Neural progenitor cell (in vitro differentiated cells): ENCODE results near the gene ZNF823. TPM values are rescaled to one million over a fixed set of nuclear protein-coding genes. Genes with fewer than 3 reads are reported as not detected.

Experiments used
- DNase-seq: peaks from one replicate; pipeline ENCODE4 v3.0.0-alpha.2; 2016; ENCODE audit warnings: low spot score
- H2AFZ ChIP-seq: fragments of 200-600 bp; sonication (generic); replicated peaks from 2 replicates; pipeline ENCODE4 v1.6.1; 2016; ENCODE audit warnings: antibody characterized with exemption
- H3F3A ChIP-seq: fragments of 200-600 bp; sonication (generic); 2 replicates; pipeline ENCODE4 v1.6.1; 2016; ENCODE audit warnings: antibody characterized with exemption, low read depth
- H3K27ac ChIP-seq: fragments of 200-600 bp; sonication (generic); 2 replicates; pipeline ENCODE4 v1.5.1; 2016; ENCODE audit warnings: mild to moderate bottlenecking
- H3K27me3 ChIP-seq: fragments of 200-600 bp; sonication (generic); 2 replicates; pipeline ENCODE4 v1.6.1; 2016; ENCODE audit warnings: mild to moderate bottlenecking, moderate library complexity
- H3K36me3 ChIP-seq: fragments of 200-600 bp; sonication (generic); 2 replicates; pipeline ENCODE4 v1.5.1; 2016
- H3K4me1 ChIP-seq: fragments of 200-600 bp; sonication (generic); 2 replicates; pipeline ENCODE4 v1.6.1; 2016; ENCODE audit warnings: mixed run types
- H3K4me2 ChIP-seq: fragments of 200-600 bp; sonication (generic); 2 replicates; pipeline ENCODE4 v1.6.1; 2016
- H3K4me3 ChIP-seq: fragments of 200-600 bp; sonication (generic); 2 replicates; pipeline ENCODE4 v1.5.1; 2016
- H3K79me2 ChIP-seq: fragments of 200-600 bp; sonication (generic); 2 replicates; pipeline ENCODE4 v1.6.1; 2016; ENCODE audit warnings: low read depth
- H3K9ac ChIP-seq: fragments of 200-600 bp; sonication (generic); 2 replicates; pipeline ENCODE4 v1.6.1; 2016
- H3K9me3 ChIP-seq: fragments of 200-600 bp; sonication (generic); 2 replicates; pipeline ENCODE4 v1.5.1; 2016; ENCODE audit warnings: low read depth
- H4K20me1 ChIP-seq: fragments of 200-600 bp; sonication (generic); 2 replicates; pipeline ENCODE4 v1.6.1; 2016; ENCODE audit warnings: low read depth
- H3K27ac Mint-ChIP-seq: 3 replicates; pipeline ENCODE4 v1.8.0; 2021; ENCODE audit warnings: mixed read lengths
- H3K27me3 Mint-ChIP-seq: 2 replicates; pipeline ENCODE4 v1.8.0; 2022; ENCODE audit warnings: low read depth, mild to moderate bottlenecking, inconsistent platforms, moderate library complexity, mixed read lengths; ENCODE audit not compliant: insufficient read depth
- H3K36me3 Mint-ChIP-seq: 3 replicates; pipeline ENCODE4 v1.8.0; 2021; ENCODE audit warnings: mixed read lengths
- H3K4me1 Mint-ChIP-seq: 3 replicates; pipeline ENCODE4 v1.8.0; 2021; ENCODE audit warnings: mixed read lengths
- H3K4me3 Mint-ChIP-seq: 3 replicates; pipeline ENCODE4 v1.8.0; 2021; ENCODE audit warnings: mild to moderate bottlenecking, moderate library complexity, mixed read lengths
- H3K9me3 Mint-ChIP-seq: 3 replicates; pipeline ENCODE4 v1.8.0; 2020; ENCODE audit warnings: mixed read lengths
- CTCF ChIP-seq: fragments of 200-600 bp; sonication (generic); IDR thresholded peaks from 2 replicates; pipeline ENCODE4 v1.5.1; 2017; ENCODE audit warnings: antibody characterized with exemption, mild to moderate bottlenecking
- EZH2 ChIP-seq: fragments of 200-600 bp; sonication (generic); IDR thresholded peaks from 2 replicates; pipeline ENCODE4 v1.6.1; 2017; ENCODE audit warnings: antibody characterized with exemption, mild to moderate bottlenecking, moderate library complexity
- EZH2phosphoT487 ChIP-seq: fragments of 200-600 bp; sonication (generic); IDR thresholded peaks from 2 replicates; pipeline ENCODE4 v1.6.1; 2017; ENCODE audit warnings: antibody characterized with exemption
- total RNA-seq: library from RNA; depleted of rRNA; stranded (reverse); fragments of >200 nt; gene quantifications from 2 replicates; pipeline ENCODE4 v1.2.3, GENCODE V29; 2015; ENCODE audit warnings: low replicate concordance

The ZNF823 gene
- total RNA-seq, 1 donor from 2014 or later = 12.3 TPM

DNA sequence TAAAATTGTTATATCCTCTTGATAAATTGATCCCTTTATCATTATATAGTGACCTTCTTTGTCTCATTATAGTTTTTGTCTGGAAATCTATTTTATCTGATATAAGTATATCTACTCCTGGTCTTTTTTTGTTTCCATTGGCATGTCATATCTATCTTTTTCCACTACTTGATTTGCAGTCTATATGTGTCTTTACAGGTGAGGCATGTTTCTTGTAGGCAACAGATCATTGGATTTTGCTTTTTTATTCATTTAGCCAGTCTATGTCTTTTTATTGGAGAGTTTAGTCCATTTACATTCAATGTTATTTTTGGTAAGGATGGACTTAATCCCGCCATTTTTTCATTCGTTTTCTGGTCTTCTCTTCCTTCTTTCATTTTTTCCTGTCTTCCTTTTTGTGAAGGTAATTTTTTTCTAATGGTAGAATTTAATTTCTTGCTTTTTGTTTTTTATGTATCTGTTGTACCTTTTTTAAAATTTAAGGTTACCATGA is 13.5 kb upstream of the ZNF823 start:
- no peaks in the 10 kb centered on the region for H3K79me2 ChIP-seq
- H3F3A ChIP-seq = no peaks in the 10 kb centered on the region
- H3K36me3 Mint-ChIP-seq = no peaks in the 10 kb centered on the region
- H3K4me2 ChIP-seq = no peak overlapping the region
- H3K9ac ChIP-seq = no peak overlapping the region
- peaks cover 1% of the 10 kb centered on the region for H3K36me3 ChIP-seq
- H4K20me1 ChIP-seq = no peaks in the 10 kb centered on the region
- no peak overlapping the region for H3K27ac Mint-ChIP-seq
- no peak overlapping the region for H2AFZ ChIP-seq
- peaks cover 40% of the 10 kb centered on the region for H3K9me3 Mint-ChIP-seq
- H3K4me1 ChIP-seq = no peaks in the 10 kb centered on the region
- peaks cover 4% of the 10 kb centered on the region for H3K27me3 Mint-ChIP-seq
- H3K27ac ChIP-seq = no peak overlapping the region
- no peaks in the 10 kb centered on the region for H3K9me3 ChIP-seq
- no peaks in the 10 kb centered on the region for H3K27me3 ChIP-seq
- no peak for TF ChIP-seq EZH2
- no peak for TF ChIP-seq CTCF
- TF ChIP-seq EZH2phosphoT487 = no peak
- no peak for DNase-seq
- no peaks in the 10 kb centered on the region for H3K4me1 Mint-ChIP-seq
- H3K4me3 Mint-ChIP-seq = no peak overlapping the region
- H3K4me3 ChIP-seq = no peak overlapping the region

DNA sequence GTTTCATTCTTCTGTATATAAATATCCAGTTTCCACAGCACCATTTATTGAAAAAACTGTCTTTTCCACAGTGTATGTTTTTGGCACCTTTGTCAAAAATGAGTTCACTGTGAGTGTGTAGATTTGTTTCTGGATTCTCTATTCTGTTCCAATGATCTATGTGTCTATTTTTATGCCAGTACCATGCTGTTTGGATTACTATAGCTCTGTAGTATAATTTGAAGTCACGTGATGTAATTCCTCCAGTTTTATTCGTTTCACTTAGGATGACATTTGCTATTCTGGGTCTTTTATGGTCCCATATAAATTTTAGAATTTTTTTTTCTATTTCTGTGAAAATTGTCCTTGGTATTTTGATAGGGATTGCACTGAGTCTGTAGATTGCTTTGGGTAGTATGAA is 11.0 kb upstream of the ZNF823 start:
- H3K9me3 ChIP-seq = no peaks in the 10 kb centered on the region
- H3K36me3 ChIP-seq = peaks cover 3% of the 10 kb centered on the region
- no peak for DNase-seq
- TF ChIP-seq CTCF = no peak
- TF ChIP-seq EZH2phosphoT487 = no peak
- no peak for TF ChIP-seq EZH2
- H3K9ac ChIP-seq = no peak overlapping the region
- Mint-ChIP-seq H3K4me1 (no peaks in the 10 kb centered on the region), H3K27ac (no peak overlapping the region), H3K27me3 (peaks cover 7% of the 10 kb centered on the region), H3K9me3 (peaks cover 39% of the 10 kb centered on the region), H3K4me3 (no peak overlapping the region), H3K36me3 (no peaks in the 10 kb centered on the region)
- no peak overlapping the region for H3K4me3 ChIP-seq
- H2AFZ ChIP-seq = no peak overlapping the region
- H3K79me2 ChIP-seq = no peaks in the 10 kb centered on the region
- H3K27ac ChIP-seq = no peak overlapping the region
- no peaks in the 10 kb centered on the region for H3K27me3 ChIP-seq
- no peaks in the 10 kb centered on the region for H4K20me1 ChIP-seq
- H3K4me2 ChIP-seq = no peak overlapping the region
- H3F3A ChIP-seq = no peaks in the 10 kb centered on the region
- H3K4me1 ChIP-seq = no peaks in the 10 kb centered on the region

- Histone ChIP-seq H4K20me1 (no peaks in the 10 kb centered on the region), H3K27me3 (peaks cover 6% of the 10 kb centered on the region), H3K79me2 (no peaks in the 10 kb centered on the region), H3F3A (no peaks in the 10 kb centered on the region), H3K27ac (no peak overlapping the region), H3K9ac (no peak overlapping the region), H3K4me3 (no peak overlapping the region), H3K4me1 (no peaks in the 10 kb centered on the region), H3K9me3 (no peaks in the 10 kb centered on the region), H3K36me3 (peaks cover 3% of the 10 kb centered on the region), H2AFZ (no peak overlapping the region), H3K4me2 (no peak overlapping the region)
- Mint-ChIP-seq H3K27ac (no peak overlapping the region), H3K4me1 (no peaks in the 10 kb centered on the region), H3K27me3 (peaks cover 7% of the 10 kb centered on the region), H3K9me3 (peaks cover 32% of the 10 kb centered on the region), H3K4me3 (no peak overlapping the region), H3K36me3 (no peaks in the 10 kb centered on the region)
- no peak for DNase-seq
- TF ChIP-seq EZH2 = no peak
- TF ChIP-seq CTCF = no peak
- TF ChIP-seq EZH2phosphoT487 = no peak
Observed at GRCh38 chr19:11747277-11747676, 8.5 kb upstream of the ZNF823 start.
